SHP77 (cell line): ENCODE data around the gene DUS1L.
A peak's percentile ranks its signal among the peaks of the same experiment; 100 is the strongest.

Experiments used
- DNase-seq, 2 experiments: peaks; one replicate each; lab custom pipeline; 2025; lab: John Stamatoyannopoulos, UW

Gene DUS1L

DNA sequence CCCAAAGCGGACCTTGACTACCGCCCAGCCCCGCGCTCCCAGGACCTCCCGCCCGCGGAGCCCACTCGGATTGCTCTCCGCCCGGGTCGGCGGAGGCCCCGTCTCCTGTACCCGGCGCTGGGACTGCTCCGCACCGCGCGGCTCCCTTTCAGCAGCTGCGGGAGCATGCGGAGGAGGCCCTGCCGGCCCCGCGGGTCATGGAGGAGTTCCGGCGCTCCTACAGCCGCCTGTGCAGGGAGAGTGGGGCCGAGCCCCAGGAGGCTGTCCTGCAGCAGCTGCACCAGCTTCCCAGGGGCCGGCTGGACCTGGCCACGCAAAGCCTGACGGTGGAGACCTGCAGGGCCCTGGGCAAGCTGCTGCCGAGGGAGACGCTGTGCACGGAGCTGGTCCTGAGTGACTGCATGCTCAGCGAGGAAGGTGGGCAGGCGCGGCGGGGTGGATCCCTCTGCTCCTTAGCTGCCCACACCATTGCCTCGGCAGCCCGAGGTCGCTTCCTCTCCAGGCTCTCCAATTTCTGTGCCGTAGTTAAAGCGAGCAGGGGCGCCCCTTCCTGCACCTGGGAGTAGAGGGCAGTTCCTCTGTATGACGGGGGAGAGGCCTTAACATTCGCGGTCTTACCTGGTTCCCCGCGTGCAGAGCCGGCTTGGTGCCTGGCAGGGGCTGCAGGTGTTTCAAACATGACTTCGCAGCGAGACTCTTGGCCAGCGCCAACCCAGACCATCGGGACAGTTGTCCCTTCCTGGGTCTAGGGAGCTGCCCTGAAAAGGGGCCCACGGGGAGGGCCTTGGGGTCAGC, 42.0 kb downstream of the DUS1L start:
- peak; percentile 14 to 30 for DNase-seq

DNA sequence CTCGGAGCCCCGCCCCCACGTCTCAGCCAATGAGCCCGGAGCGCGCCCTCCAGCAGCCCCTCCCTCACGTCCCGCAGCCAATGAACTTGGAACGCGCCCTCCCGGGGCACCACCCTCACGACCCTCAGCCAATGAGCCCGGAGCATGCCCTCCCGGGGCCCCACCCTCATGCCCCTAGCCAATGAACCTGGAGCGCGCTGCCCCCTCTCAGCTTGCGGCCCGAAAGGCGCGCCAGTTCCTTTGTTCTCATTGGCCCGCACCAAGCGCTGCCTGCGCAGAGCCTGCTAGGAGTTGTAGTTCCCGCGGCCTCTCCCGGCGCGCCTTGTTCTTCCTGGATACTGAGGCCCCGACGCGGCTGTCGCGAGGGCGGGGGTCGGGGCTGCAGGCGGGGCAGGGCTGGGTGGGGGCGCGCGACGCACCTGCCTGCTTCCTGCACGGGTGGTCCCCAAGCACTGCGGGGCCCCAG, 42.6 kb downstream of the DUS1L start, which contains the start of gene LRRC45:
TSS of gene LRRC45 (plus strand) at position 325 of the 466 bp plus-strand sequence. CDS start 339 bp downstream, outside the sequence.
- peak; percentile 100 for DNase-seq

DNA sequence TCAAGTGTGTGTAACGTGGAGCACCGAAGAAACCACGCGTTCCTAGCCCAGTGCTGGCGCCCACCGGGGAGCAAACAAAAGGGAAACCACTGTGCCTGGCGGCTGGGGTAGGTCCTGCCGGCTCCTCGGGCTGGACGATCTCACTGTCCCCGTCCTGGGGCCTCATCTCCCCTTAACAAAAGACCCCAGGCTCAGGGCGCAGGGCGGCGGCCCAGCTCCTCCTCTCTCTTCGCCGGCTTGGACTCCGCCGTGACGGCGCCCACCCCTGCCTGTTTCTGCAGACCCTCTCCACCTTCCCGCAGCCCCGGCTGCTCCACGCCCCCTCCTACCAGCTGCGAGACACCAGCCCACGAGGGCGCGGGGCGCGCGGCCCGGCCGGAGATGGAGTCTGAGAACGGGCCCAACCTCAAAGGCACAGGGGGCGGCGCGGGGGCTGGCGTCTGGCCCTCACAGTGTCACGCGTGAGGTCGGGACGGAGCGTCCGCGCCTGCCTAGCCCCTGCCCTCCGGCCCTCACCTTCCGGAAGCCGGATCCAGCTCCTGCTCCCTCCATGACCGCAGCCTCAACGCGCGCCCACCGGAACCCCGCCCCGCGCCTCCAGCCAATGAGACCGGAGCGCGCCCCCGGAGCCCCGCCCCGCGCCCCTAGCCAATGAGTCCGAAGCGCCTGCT, 43.2 kb downstream of the DUS1L start, which contains the start of gene CENPX:
TSS of gene CENPX (minus strand) at position 569 of the 671 bp plus-strand sequence. CDS start at position 552, 17 bp downstream.
- DNase-seq: peak in 1 of 2 experiments; percentile 29

DNA sequence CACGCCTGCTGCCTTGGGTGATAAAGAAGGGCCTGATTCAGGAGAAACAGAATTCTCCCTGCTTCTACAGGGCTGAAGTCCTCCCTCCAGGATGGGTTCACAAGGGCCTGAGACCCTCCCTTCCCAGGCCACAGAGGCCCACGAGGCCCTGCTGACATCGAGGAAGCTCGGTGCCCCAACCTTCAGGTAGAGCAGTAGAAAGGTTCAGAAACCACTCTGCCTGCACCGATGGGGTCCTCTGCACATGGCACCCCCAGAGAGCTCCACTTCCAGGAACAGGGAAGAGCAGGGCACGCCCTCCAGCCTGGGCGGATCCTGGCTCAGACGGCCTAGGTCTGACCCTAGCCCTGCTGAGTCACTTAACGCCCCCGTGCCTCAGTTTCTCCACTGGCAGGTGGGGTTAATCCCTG, 43.7 kb downstream of the DUS1L start:
- DNase-seq: no peak

DNA sequence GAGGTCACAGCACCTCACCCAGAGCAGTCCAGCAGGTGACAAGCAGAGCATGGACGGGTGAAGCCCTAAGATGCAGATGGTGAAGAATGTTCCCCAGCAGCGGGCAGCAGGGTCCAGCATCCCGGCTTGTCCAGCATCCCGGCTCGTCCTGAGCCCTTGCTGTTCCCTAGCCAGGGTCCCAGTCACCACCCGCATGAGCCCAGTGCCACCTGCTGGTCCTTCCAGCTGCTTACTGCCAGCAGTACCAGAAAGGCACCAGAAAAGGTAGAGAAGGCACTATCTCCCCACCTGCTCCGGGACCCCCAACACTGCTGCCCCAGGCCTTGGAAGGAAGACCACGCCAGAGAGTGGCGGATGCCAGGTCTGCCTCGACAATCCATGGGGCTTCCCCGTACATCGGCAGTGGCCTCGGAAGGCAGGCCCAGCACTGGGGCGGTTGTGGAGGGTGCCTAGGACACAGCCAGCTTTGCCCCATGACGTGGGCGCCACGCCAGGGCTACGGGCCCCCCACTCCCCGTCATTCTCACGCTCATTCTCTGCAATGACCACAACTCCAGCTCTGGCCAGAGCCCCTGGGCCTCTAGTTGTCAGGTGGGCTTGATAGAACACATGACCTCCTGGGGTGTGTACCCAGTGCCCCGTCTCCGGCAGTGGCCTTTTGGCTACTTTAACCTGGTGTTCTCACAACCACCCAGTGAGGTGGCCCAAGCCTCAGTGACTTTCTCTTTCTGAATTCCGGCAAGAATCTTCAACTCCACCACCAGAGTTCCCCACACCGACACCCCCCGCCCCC, 44.3 kb downstream of the DUS1L start:
- peak; percentile 77 to 88 for DNase-seq

DNA sequence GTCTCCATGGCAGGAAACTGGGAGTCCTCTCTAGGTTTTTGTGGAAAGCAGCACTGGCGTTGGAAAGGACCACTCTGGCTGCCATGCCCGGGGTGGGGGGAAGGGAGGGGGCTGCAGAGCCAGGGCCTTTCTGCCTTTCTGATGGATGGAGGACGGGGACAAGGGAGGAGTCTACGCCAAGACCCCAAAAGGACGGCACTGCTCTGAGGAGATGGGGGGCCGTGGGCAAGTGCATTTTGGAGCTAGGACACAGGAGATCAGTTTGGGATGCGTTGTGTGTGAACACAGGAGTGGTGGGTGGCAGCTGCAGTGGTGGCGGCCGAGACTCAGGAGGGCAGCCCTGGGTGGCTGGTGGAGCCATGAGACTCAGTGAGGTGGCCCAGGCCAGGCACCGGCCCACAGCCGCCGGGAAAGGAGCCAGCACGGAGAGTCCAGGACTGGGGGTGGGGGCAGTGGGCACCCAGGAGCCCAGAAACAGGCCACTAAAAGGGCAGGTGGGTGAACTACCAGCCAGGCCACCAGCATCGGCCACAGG, 45.0 kb downstream of the DUS1L start:
- no peak for DNase-seq

DNA sequence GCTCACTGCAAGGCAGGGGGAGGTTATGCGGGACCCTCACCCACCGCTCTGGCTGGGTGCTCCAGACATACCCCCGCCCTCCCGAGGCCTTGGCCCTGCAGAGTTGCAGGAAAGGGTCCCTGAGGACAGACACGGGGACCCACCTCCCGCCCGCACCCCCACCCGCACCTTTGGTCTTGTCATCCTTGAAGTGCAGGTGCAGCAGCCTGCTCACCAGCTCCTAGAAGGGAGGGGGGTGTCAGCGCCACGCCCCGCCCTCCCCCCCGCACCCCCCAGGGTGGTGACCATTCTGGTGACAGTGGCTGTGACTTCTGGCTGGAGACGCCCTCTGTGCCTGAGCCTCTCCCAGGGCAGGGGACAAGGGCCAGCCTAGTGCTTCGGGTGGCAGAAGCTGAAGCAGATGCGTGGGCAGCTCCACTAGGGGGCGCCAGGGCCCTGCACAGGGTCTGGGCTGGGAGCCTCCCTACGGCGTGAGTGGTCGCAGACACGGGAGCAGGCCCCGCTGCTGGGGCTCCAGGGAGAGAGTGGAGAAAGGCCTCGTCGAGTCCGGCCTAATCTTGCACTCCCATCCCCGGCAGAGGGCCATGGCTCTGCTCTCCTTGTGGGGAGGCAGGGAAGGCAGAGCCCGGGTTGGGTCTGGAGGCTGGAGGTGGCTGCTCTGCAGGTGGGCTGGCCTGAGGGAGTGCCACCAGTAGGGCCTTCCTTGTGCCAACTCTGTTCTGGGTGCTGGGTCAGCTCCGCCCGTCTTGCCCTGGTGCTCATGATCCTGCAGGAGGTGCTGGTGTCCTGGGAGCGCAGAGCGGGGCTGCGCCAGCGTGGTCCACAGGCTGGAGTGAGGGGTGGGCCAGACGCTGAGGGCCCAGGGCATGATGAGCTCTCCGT, 45.7 kb downstream of the DUS1L start:
- peak; percentile 66 to 69 for DNase-seq

DNA sequence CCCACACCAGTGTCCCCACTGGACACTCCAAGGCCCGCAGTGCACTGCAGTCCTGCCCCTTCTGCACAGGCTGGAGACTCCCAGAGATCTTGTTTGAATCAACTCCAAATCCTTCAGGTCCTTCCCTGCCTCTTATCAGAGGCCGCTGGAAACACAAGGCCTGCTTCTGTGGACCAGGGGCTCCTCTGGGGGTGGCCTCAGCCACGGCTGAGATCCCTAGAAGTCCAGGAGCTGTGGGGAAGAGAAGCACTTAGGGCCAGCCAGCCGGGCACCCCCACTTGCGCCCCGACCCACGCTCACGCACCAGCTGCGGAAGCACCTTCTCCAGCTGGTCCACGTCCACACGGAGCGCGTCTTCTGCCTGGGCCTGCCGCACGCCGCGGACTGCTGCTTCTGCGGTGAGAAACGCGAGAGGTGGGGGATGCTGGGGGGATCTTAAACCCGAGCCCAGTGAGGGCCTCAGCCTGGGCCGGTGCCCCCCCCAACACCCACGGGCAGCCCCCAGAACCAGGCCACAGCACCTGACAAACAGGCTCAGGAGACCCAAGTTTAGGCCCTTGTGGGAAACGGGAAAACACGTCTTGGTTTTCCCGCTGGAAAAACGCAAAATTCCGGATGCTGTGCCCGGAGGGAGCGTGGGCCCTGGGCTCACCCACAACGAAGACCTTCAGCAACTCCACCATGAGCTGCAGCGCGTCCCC, 46.5 kb downstream of the DUS1L start:
- no peak for DNase-seq

DNA sequence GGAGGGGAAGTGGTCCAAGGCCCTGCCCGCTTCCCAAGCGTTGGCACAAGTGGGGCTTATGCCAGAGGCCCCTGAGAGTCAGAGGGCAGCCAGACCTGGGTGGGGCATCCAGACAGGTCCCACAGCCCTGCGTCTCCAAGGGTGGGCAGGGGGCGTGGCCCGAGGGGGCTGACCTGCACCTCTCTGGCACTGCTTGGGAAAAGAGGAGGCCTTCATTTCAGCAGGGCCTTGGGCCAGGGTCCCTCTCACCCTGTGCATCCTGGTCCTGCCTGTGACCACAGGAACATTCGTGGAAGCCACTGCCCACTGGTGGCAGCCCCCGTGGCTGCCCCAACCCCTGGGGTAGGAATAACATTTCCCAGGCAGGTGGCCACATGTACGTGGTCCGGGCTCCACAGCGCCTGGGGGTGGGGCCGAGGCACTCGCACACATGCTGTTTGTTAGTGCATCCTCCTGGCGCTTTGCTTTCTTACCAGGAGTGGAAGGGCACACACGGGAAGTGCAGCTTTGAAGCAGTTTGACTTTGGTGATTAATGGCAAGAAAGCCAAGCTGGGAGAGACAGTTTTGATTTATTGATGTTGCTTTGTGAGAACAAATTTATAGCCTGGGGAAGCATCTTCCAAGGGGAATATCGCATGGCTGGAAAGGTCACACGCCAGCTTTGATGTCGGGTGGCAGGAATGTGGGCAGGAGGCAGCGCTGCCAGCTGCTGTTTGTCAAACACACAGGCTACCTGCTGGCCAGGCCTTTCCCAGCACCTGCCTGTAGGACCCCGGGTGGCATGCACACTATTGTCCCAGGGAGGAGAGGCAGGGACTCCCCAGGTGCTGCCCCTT, 47.2 kb downstream of the DUS1L start:
- peak; percentile 44 to 92 for DNase-seq

DNA sequence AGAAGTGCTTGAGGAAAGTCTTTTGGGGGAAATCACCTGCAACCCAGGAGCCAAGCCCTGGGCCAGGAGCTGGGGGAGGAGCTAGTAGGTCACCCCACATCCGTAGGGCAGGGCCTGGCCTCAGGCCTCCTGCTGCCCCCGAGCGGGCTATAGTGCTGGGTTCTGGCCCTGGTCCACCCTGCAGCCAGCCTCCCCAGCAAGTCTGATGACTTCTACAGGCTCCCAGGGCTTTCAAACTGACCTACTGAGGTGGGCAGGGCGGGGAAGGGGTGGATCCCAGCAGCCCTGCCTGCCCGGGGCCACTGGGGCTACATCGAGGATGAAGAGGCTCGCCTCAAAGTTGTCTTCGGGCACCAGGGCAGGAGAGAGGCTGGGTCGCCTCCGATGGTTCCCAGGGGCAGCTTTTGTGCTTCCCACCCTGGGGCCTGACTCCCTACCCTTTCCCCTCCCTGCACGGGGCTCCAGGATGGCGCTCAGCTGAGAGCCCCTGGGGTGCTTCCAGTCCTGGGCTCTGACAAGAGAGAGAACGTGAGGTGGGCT, 47.9 kb downstream of the DUS1L start:
- DNase-seq: no peak

DNA sequence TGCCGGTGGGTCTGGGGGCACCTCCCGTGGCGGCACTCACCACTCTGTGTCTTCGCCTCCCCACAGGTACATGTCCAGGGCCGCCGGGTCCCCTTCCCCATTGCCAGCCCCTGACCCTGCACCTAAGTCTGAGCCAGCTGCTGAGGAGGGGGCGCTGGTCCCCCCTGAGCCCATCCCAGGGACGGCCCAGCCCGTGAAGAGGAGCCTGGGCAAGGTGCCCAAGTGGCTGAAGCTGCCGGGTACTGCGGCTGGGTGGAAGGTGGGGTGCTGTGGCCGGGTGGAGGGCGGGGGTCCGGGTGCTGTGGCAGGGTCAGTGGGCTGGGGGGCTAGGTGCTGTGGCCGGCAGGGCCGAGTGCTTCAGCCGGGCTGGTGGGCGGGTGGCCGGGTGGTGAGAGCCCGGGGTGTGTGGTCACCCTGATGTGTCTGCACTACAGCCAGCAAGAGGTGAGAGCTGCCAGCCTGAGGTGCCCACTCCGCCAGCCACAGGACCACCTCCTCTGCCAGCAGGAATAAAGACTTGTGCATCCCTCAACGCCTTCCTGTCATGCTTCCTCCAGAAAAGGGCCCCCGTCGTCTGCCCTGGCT, 48.6 kb downstream of the DUS1L start:
- no peak for DNase-seq

DNA sequence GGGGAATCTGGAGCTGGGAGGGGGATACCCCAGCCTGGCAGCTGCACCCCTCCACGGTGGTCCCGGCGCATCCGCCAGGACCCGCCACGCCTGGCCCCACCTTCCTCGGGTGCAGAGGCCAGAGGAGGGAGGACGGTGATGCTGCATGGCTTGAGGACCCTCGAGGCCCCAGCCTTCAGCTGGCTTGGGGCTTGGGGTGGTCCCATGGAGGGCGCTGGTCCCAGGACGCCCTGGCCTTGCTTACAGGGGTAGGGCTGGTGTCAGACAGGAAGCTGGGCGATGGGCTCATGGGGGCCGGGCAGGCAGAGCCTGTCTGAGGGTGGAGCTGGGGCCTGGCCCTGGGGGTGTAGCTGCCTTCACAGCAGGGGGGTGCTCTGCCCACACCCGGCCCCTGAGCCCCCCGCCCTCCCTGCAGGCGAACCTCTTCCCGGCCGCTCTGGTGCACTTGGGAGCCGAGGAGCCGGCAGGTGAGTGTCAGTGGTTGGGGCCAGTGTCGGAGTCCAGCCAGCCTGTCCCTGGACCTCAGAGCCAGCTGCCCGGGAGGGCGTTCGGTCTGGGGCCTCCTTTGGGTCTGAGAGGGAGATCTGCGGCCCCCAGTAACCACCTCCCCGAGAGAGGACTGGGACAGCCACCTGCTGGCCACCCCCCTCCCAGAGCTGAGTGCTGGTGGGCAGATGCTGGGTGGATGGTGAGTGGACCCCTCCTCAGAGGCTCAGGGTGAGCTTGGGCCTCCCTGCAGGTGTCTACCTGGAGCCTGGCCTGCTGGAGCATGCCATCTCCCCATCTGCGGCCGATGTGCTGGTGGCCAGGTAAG, 49.3 kb downstream of the DUS1L start:
- no peak for DNase-seq

DNA sequence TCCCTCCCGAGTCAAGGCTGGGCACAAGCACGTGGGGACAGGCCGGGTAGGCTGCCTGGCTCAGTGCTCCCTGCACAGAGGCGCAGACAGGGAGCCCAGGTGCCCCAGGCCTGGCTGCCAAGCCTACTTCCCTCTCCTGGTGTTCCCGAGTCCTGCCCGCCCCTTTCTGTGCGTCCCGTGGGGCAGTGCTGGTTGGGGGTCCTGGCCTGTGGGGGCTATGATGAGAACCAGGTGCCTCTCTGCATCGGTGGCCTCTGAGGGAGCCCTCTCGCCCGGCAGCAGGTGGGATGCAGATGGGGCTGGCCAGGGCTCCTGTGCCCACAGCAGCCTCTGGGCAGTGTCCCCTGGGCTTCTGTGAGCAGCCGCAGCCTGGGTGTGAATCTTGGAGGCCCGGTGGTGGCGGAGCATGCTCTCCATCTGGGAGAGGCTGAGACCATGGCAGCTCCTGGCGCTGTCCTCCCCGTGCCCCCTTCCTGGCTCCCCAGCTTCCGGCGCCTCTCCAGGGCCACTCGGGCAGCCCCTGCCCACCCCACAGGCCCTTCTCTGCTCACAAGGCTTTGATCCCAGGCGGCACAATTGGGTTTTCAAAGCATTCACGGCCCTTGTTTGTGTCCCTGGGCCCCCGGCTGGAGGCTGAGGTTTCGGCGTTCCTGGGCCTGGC, 50.2 kb downstream of the DUS1L start:
- DNase-seq: no peak

DNA sequence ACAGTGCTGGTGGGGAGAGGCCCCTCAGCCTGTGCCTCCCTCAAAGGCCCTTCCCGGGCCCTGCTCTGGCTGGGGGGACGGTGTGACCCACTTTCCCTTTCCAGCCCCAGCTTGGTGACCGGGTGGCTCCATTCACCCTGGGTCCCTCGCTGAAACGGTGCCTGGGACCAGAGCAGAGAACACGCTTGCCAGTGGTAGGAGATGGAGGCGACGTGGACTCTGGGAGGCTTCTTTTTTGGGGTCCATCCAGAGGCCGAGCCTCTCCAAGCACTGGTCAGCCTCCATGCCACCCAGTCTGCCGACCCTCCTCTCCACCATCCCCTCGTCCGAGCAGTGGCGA, 50.7 kb downstream of the DUS1L start:
- DNase-seq: no peak

DNA sequence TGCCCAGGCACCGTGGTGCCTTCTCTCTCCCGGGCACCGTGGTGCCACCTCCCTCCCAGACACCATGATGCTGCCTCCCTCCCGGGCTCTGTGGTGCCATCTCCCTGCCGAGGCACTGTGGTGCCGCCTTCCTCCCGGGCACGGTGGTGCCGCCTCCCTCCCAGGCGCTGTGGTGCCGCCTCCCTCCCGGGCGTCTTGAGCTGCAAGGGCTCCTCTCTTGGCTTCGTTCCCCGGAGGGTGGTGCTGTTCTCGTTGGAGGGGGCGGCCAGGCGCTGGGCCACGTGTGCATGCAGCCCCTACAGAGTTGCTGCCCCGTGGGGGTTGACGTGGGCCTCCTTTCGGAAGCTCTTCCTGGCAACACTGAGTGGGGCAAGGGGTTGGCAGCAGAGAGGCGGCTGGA, 51.2 kb downstream of the DUS1L start:
- no peak for DNase-seq

DNA sequence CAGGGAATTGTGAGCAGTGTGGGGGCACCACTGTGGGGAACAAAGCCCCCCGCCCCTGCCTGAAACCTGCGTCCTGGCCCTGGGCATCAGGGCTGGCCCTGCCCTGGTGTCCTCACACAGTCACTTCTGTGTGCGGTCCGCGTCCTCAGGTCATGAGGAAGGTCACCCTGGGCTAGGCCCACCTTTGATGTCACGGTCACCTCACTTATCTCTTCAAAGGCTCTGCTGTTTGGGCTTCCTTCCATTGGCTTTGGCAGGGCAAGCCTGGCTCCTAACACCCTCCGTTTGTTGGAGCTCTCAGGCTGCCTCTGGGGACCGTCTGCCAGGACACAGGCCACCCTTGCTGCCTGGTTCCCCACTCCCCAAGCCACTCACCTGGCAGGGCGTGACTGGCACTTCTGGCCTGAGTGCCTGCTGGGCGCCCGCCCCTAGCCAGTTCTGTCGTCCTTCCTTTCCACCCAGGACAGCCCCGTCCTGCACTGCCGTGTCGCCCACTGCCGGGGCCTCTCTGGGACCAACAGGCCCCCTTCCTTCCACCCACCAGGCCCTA, 51.8 kb downstream of the DUS1L start:
- no peak for DNase-seq

DNA sequence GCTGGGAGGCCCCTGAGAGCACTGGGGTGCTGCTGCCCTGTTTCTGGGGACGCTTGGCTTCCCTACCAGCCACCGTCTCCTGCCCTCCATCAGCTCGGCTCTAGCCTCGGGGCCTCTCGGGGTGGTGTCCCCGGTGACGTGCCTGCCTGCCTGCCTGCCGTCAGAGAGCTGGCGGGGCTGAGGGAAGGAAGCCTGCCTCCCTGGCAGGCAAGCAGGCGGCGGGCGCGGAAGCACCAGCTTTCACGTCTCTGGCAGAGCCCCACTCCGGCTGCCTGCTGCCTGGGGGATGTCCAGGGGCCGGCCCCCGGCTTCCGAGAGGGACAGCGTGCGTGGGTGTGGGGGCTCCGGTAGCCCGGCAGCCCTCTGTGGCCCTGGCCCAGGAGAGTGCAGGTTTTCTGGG, 52.3 kb downstream of the DUS1L start:
- DNase-seq: no peak
